Activated CD8-positive, alpha-beta T cell treated with anti-CD3 and anti-CD28 coated beads, Interleukin-2, amount 10 ng/mL, durations not matched to agents 7 days and 5 days (primary cell): ENCODE measurements around the gene ACP4. TPM values are rescaled to one million over a fixed set of nuclear protein-coding genes. Genes with fewer than 3 reads are reported as not detected.
"Not testable (repeated sequence)": the region's sequence is repeated elsewhere in the genome, so short reads cannot be mapped to it uniquely, and the experiment has no call there.

Source experiments
- ATAC-seq: fragments of 150-1000 bp; cut with Tn5 transposase; one replicate; pipeline ENCODE4 v1.10.0; 2021; ENCODE audit warnings: moderate library complexity
- CTCF ChIA-PET: fragments of 350-600 bp; sonication (Branson Sonifier 250); formaldehyde crosslinking; loops from one replicate; lab custom pipeline; 2021; ENCODE audit warnings: antibody characterized with exemption; lab: Charles Lee
- POLR2A ChIA-PET: fragments of 350-600 bp; sonication (Branson Sonifier 250); formaldehyde crosslinking; loops from one replicate; lab custom pipeline; 2021; ENCODE audit warnings: antibody characterized with exemption; lab: Charles Lee
- DNase-seq: peaks from one replicate; pipeline ENCODE4 v3.0.0-alpha.2; 2020
- H3K27ac Mint-ChIP-seq: one replicate; pipeline ENCODE4 v1.8.0; 2021; ENCODE audit warnings: mild to moderate bottlenecking, mixed read lengths
- H3K27me3 Mint-ChIP-seq: one replicate; pipeline ENCODE4 v1.8.0; 2021; ENCODE audit warnings: low read depth, mixed read lengths
- H3K36me3 Mint-ChIP-seq: one replicate; pipeline ENCODE4 v1.8.0; 2021; ENCODE audit warnings: low read depth, mixed read lengths
- H3K4me1 Mint-ChIP-seq: one replicate; pipeline ENCODE4 v1.8.0; 2021; ENCODE audit warnings: low read depth, mixed read lengths
- H3K4me3 Mint-ChIP-seq: one replicate; pipeline ENCODE4 v1.8.0; 2021; ENCODE audit warnings: mild to moderate bottlenecking, mixed read lengths
- H3K9me3 Mint-ChIP-seq: one replicate; pipeline ENCODE4 v1.8.0; 2022; ENCODE audit warnings: mixed read lengths; ENCODE audit not compliant: insufficient read depth
- total RNA-seq, 2 experiments: library from RNA; stranded (reverse); gene quantifications; one replicate each; pipeline ENCODE4 v1.2.3, GENCODE V29; 2021

The ACP4 gene
- total RNA-seq, 2 experiments from 2014 or later = not detected

DNA sequence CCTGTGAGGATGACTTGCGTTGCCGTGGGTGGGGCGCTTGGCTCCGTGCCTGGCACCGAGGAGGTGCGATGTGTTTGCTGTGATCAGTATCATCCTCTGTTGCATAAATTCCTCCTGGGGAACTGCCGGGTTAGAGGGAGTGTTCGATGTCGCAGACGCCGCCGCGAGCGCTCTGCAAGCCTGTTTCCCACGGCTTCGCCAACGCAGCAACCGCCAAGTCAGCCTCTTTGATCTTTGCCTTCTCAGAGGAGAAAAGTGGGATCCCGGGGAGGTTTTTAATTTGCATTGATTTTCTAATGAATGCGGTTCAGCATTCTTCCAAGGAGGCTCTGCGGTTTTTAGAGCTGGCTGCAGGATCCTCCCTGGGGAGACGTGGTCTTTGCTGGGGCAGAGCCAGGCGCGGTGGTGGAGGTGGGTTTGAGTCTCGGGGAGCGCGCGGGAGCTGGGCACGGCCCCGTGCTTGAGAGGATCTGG is 12.3 kb upstream of the ACP4 start:
- ChIA-PET CTCF (interaction anchor here (1.3 to 4.0 kb wide), 5 partner anchors 15 to 240 kb away, joined by 3 to 15 read pairs (median 6); no protein-coding TSS in a partner anchor), POLR2A (no interaction called here)
- no peaks in the 10 kb centered on the region for H3K36me3 Mint-ChIP-seq
- no peaks in the 10 kb centered on the region for H3K4me1 Mint-ChIP-seq
- ATAC-seq (no peak), DNase-seq (no peak)
- no peak overlapping the region for H3K27ac Mint-ChIP-seq
- H3K9me3 Mint-ChIP-seq = no peaks in the 10 kb centered on the region
- H3K27me3 Mint-ChIP-seq = peaks cover 34% of the 10 kb centered on the region
- H3K4me3 Mint-ChIP-seq = no peak overlapping the region

DNA sequence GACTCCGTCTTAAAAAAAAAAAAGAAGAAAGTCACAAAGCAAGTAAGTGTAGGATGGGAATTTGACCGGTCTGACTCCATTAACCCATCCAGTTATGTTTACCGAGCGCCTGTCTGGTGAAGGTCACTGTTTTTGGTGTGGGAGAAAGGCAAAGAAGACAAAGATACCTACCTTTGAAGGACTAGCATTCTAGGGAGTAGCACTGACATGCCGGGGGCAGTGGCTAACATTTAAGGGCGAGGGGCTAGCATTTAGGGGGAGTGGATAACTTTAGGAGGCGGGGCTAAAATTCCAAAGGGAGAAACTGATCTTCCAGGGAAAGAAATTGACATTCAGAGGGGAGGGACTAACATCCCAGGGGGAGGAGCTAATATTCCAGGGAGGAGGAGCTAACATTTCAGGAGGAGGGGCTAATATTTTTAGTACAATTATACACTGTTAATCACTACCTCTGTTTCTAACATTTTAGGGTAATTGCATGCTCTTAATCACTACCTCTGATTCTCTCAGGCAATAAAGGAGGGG is 11.2 kb upstream of the ACP4 start:
- CTCF ChIA-PET = interaction anchor here (1.0 to 4.0 kb wide), 4 partner anchors 51 to 242 kb away, joined by 3 to 15 read pairs (median 4); no protein-coding TSS in a partner anchor
- peaks cover 34% of the 10 kb centered on the region for H3K27me3 Mint-ChIP-seq
- ATAC-seq (no peak), DNase-seq (no peak)
- no peak overlapping the region for H3K27ac Mint-ChIP-seq
- H3K4me3 Mint-ChIP-seq = no peak overlapping the region
- peaks cover 6% of the 10 kb centered on the region for H3K4me1 Mint-ChIP-seq
- no peaks in the 10 kb centered on the region for H3K9me3 Mint-ChIP-seq
- POLR2A ChIA-PET = interaction anchor here (1.3 kb wide), 1 partner anchor 25 kb away, joined by 4 read pairs; no protein-coding TSS in a partner anchor
- H3K36me3 Mint-ChIP-seq = no peaks in the 10 kb centered on the region

DNA sequence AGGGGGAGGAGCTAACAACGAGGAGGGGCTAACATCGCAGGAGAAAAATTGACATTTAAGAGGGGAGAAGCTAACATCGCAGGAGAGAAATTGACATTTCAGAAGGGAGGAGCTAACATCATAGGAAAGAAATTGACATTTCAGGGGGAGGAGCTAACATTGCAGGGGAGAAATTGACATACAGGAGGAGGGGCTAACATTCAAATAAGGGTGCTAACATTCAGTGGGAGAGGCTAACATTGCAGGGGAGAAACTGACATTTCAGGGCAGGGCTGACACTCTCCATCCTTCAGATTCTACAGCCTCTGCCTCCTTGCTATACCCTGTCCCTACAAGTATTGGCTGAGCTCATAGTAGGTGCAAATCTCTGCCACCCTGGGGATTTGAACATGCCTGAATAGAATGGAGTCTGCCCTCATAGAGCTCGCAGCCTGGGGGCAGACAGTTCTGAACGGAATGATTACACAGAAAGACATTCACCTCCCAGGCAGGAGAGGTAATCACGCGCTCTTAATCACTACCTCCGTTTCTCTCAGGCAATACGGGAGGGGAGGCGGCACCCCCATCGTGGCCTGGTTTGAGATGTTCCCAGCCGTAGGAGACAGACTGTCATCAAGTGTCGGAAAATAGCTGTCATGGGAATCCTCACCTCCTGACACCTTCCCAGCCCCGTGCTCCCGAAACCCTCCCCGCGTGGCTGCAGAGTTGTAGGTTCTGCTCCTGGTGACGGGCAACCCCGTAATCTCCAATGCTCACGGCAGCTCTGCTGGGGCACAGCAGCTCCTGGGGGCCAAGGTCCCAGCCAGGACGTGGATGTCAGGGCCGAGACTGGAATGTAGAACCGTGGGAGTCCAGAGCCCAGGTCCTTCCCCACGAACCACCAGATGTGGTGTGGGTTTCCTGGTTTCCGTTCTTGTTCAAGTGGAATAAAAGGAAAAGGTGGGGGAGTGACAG is 10.4 kb upstream of the ACP4 start:
- no peaks in the 10 kb centered on the region for H3K9me3 Mint-ChIP-seq
- ATAC-seq (no peak), DNase-seq (no peak)
- H3K4me3 Mint-ChIP-seq = no peak overlapping the region
- POLR2A ChIA-PET = interaction anchor here (1.3 kb wide), 1 partner anchor 24 kb away, joined by 4 read pairs; no protein-coding TSS in a partner anchor
- H3K27ac Mint-ChIP-seq = no peak overlapping the region
- peaks cover 6% of the 10 kb centered on the region for H3K4me1 Mint-ChIP-seq
- H3K27me3 Mint-ChIP-seq = peaks cover 34% of the 10 kb centered on the region
- no peaks in the 10 kb centered on the region for H3K36me3 Mint-ChIP-seq
- CTCF ChIA-PET = interaction anchor here (1.0 to 4.0 kb wide), 4 partner anchors 51 to 242 kb away, joined by 3 to 15 read pairs (median 4); no protein-coding TSS in a partner anchor

DNA sequence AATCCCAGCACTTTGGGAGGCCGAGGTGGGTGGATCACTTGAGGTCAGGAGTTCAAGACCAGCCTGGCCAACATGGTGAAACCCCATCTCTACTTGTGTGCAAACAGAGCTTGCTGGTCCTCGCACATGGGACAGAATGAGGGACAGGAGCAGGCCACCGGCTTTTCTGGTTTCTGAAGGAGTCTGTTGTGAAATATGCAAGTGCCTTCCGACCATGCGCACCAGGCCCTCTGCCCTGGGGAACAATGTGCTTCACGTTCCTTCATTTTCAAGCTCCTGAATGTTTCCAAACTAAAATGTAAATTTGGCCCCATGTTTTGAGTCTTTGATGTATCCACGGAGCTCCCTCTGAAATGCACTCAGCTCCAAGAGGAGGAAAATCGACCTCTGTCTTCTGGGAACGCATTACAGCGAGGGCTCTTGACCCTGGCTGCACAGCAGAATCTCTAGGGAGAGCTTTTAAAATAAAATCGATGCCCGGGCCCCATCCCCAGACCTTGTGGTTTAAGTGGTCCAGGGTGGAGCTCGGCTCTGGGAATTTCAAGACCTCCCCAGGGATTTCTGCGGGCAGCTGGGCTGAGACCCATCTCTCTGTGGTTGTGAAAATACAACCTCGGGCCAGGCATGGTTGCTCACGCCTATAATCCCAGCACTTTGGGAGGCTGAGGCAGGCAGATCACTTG is 9.3 kb upstream of the ACP4 start:
- ATAC-seq = no peak

DNA sequence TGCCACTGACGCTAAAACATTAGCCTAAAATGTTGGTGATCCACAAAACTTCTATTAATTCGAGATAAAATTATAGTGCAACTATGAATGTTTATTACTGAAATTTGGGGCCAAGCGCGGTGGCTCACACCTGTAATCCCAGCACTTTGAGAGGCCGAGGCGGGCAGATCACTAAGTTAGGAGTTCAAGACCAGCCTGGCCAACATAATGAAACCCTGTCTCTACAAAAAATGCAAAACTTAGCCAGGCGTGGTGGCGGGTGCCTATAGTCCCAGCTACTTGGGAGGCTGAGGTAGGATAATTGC is 6.4 kb upstream of the ACP4 start:
- H3K9me3 Mint-ChIP-seq, DNase-seq, H3K4me1 Mint-ChIP-seq, ATAC-seq, H3K4me3 Mint-ChIP-seq, POLR2A ChIA-PET, H3K36me3 Mint-ChIP-seq, H3K27ac Mint-ChIP-seq: not testable (repeated sequence)
- CTCF ChIA-PET = interaction anchor here (0.8 to 1.6 kb wide), 7 partner anchors 12 to 246 kb away, joined by 3 to 10 read pairs (median 4); no protein-coding TSS in a partner anchor
- H3K27me3 Mint-ChIP-seq = peaks cover 19% of the 10 kb centered on the region

More for the DNA sequence above, 9.3 kb upstream of the ACP4 start:
- Mint-ChIP-seq H3K9me3 (no peaks in the 10 kb centered on the region), H3K4me3 (no peak overlapping the region), H3K27me3 (peaks cover 34% of the 10 kb centered on the region), H3K27ac (no peak overlapping the region), H3K36me3 (no peaks in the 10 kb centered on the region), H3K4me1 (peaks cover 6% of the 10 kb centered on the region)
- ChIA-PET CTCF (interaction anchor here (0.9 to 2.7 kb wide), 2 partner anchors 75 to 243 kb away, joined by 4 to 7 read pairs; no protein-coding TSS in a partner anchor), POLR2A (no interaction called here)
- DNase-seq = no peak

DNA sequence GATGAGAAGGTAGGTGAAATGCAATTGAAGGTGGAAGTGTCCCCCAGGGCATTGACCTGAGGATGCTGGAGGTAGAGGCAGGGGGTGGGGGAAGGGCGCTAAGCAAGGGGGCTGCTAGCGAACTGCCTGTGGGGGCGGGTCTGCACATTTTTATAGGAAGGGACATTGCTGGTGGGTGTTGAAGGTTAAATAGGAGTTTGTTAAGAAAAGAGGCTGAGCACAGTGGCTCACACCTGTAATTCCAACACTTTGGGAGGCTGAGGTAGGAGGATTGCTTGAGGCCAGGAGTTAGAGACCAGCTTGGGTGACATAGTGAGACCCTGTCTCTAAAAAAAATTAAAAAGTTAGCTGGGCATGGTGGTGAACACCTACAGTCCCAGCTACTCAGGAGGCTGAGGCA is 5.5 kb upstream of the ACP4 start:
- Mint-ChIP-seq H3K36me3 (no peaks in the 10 kb centered on the region), H3K4me1 (peaks cover 6% of the 10 kb centered on the region), H3K9me3 (no peaks in the 10 kb centered on the region), H3K27ac (no peak overlapping the region), H3K4me3 (no peak overlapping the region), H3K27me3 (peaks cover 10% of the 10 kb centered on the region)
- CTCF ChIA-PET = interaction anchor here (1.2 to 1.6 kb wide), 4 partner anchors 60 to 247 kb away, joined by 3 to 10 read pairs (median 6); no protein-coding TSS in a partner anchor
- ATAC-seq (no peak), DNase-seq (no peak)
- POLR2A ChIA-PET = no interaction called here

DNA sequence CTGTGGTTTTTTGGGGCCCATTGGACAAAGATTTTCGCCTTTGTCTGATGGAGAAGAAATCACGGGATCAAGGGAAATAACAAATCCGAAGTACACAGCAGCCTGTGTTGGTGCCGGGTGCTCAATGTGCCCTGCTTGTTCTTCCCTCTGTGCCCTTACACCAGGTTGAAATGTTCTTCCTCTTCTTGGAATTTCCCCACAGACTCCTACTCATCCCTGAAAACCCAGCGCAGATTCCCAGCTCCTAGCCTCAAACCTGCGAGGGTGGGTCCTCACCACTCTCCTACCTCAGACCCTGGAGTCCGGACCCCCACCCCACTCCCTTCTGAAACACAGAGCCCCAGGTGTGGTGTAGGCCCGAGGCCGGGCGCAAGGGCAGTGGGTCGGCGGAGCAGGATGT is 4.9 kb upstream of the ACP4 start:
- H3K9me3 Mint-ChIP-seq = no peaks in the 10 kb centered on the region
- peaks cover 6% of the 10 kb centered on the region for H3K4me1 Mint-ChIP-seq
- no peak overlapping the region for H3K27ac Mint-ChIP-seq
- H3K4me3 Mint-ChIP-seq = no peak overlapping the region
- peaks cover 5% of the 10 kb centered on the region for H3K27me3 Mint-ChIP-seq
- CTCF ChIA-PET = no interaction called here
- no peaks in the 10 kb centered on the region for H3K36me3 Mint-ChIP-seq
- DNase-seq = no peak
- no peak for ATAC-seq
- POLR2A ChIA-PET = no interaction called here

DNA sequence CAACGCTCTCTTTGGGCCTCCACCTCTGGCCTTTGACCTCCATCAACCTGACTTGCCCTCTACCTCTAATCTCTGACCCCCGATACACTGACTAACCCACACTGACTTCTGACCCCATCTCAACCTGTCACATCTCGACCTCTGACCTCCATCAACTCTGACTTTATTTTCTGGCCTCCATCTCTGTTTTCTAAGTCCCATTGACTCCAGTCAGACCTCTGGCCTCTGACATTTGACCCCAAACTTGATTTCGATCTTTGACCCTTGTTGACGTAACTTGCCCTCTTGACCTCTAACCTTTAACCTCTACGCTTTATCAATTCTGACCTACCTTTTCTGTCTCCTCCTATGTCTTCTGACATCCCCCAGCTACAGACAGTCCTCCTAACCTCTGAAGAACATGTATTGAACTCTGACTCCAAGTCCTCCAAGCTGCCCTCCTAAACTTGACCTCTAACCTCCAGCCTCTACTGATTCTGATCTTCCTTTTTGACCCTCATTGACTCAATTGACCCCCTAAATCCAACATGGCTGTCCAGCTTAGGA is 780 bp downstream of the ACP4 start:
- Mint-ChIP-seq H3K36me3 (peaks cover 5% of the 10 kb centered on the region), H3K4me1 (peaks cover 4% of the 10 kb centered on the region), H3K27me3 (no peaks in the 10 kb centered on the region), H3K27ac (no peak overlapping the region), H3K4me3 (no peak overlapping the region), H3K9me3 (no peaks in the 10 kb centered on the region)
- CTCF ChIA-PET = no interaction called here
- ATAC-seq (no peak), DNase-seq (no peak)
- POLR2A ChIA-PET = interaction anchor here (5.0 kb wide), 1 partner anchor 13 kb away, joined by 29 read pairs; no protein-coding TSS in a partner anchor

DNA sequence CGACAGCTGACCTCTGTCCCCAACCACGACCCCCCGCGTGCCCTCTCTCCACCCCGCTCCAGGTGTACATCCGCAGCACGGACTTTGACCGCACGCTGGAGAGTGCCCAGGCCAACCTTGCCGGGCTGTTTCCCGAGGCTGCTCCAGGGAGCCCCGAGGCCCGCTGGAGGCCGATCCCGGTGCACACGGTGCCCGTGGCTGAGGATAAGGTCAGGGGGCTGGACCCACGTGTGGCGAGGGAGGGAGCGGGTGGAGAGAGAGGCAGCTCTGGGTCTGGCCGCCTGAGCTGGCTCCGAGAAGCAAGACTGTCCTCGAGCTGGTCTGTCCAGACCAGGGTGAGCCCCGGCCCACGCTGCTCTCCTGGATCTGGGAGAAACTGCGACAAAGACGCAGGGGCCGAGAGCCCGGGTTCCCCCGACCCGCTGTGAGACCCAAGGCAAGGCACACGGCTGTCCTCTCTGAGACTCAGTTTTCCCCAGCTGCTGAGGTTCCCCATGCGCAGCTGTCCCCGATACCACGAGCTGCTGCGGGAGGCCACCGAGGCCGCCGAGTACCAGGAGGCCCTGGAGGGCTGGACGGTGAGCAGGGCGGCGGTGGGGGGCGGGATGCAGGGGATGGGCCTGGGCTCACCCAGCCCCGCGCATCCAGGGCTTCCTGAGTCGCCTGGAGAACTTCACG is 1.5 kb downstream of the ACP4 start:
- POLR2A ChIA-PET = interaction anchor here (5.0 kb wide), 1 partner anchor 13 kb away, joined by 29 read pairs; no protein-coding TSS in a partner anchor
- CTCF ChIA-PET = no interaction called here
- peaks cover 5% of the 10 kb centered on the region for H3K36me3 Mint-ChIP-seq

DNA sequence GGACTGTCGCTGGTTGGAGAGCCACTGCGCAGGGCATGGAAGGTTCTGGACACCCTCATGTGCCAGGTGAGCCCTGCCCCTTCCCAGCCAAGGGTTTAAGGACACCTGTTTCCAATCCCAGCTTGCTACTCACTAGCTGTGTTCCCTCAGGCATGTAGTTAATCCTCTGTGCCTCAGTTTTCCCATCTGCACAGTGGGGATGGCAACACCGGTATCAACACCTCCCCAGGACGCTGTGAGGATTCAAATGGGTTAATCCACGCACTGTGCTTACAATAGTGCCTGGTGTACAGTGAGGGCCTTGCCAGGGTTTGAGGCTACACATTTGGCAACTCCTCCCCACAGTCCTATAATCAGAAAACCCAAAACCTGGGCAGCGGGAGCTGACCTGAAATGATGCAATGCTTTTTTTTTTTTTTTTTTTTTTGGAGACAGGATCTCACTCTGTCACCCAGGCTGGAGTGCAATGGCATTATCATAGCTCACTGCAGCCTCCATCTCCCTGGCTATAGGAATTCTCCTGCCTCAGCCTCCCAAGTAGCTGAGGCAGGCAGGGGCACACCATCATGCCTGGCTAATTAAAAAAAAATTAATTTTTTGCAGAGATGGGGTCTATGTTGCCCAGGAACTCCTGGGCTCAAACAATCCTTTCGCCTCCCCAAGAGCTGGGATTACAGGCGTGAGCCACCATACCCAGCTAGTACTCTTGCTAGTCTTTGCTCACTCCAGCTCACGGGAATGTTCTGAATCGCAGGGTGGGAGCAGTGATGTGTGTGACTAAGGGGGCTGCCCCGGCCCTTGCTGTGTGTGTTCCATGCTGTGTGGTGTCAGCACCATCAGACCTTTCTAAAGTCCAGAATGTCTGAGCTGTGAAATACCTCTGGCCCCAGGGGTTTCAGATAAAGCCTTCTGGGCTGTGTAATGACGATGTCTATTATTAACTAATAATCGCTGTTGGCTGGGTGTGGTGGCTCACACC is 2.3 kb downstream of the ACP4 start:
- POLR2A ChIA-PET = interaction anchor here (5.0 kb wide), 1 partner anchor 12 kb away, joined by 29 read pairs; no protein-coding TSS in a partner anchor
- Mint-ChIP-seq H3K4me3 (no peak overlapping the region), H3K36me3 (peaks cover 8% of the 10 kb centered on the region), H3K9me3 (no peaks in the 10 kb centered on the region), H3K27ac (no peak overlapping the region), H3K27me3 (no peaks in the 10 kb centered on the region), H3K4me1 (peaks cover 4% of the 10 kb centered on the region)
- CTCF ChIA-PET = interaction anchor here (0.6 to 1.1 kb wide), 4 partner anchors 15 to 255 kb away, joined by 3 to 4 read pairs (median 3); no protein-coding TSS in a partner anchor
- DNase-seq = no peak
- ATAC-seq = no peak

More for the DNA sequence above, 1.5 kb downstream of the ACP4 start:
- ATAC-seq (no peak), DNase-seq (no peak)
- Mint-ChIP-seq H3K9me3 (no peaks in the 10 kb centered on the region), H3K4me3 (no peak overlapping the region), H3K4me1 (peaks cover 4% of the 10 kb centered on the region), H3K27ac (no peak overlapping the region), H3K27me3 (no peaks in the 10 kb centered on the region)
